SK-N-SH treated with all-trans-retinoic acid at 6 μM for 48 hours (cell line): ENCODE measurements around the gene ACTG2.

Experiments used
- ATAC-seq: fragments of 200-7000 bp; cut with Tn5 transposase; 3 replicates; pipeline ENCODE4 v1.9.1; 2020; ENCODE audit warnings: mild to moderate bottlenecking, moderate library complexity
- ARNTL ChIP-seq: fragments of 450-650 bp; formaldehyde crosslinking; IDR thresholded peaks from 2 replicates; pipeline ENCODE4 v1.5.0; 2020; ENCODE audit warnings: low read depth, mild to moderate bottlenecking, moderate library complexity, borderline replicate concordance
- BACH2 ChIP-seq: fragments of 250-450 bp; sonication (Bioruptor Pico); IDR thresholded peaks from 2 replicates; pipeline ENCODE4 v1.9.0; 2021; ENCODE audit warnings: mild to moderate bottlenecking, borderline replicate concordance
- CREB5 ChIP-seq: fragments of 250-450 bp; sonication (Bioruptor Pico); IDR thresholded peaks from 2 replicates; pipeline ENCODE4 v1.5.1; 2020; ENCODE audit warnings: low read depth, mild to moderate bottlenecking, moderate library complexity
- CSDC2 ChIP-seq: fragments of 250-450 bp; sonication (Bioruptor Pico); IDR thresholded peaks from 2 replicates; pipeline ENCODE4 v1.5.0; 2020; ENCODE audit warnings: mild to moderate bottlenecking, moderate library complexity
- CSRNP3 ChIP-seq: fragments of 250-450 bp; sonication (Bioruptor Pico); IDR thresholded peaks from 2 replicates; pipeline ENCODE4 v1.5.1; 2021; ENCODE audit warnings: mild to moderate bottlenecking, moderate library complexity
- ESRRG ChIP-seq: fragments of 250-450 bp; sonication (Bioruptor Pico); IDR thresholded peaks from 2 replicates; pipeline ENCODE4 v1.6.1; 2021; ENCODE audit warnings: mild to moderate bottlenecking
- ISL1 ChIP-seq: fragments of 250-450 bp; sonication (Bioruptor Pico); IDR thresholded peaks from 2 replicates; pipeline ENCODE4 v2.1.2; 2022; ENCODE audit warnings: mild to moderate bottlenecking, moderate library complexity
- OSR1 ChIP-seq: fragments of 250-450 bp; sonication (Bioruptor Pico); IDR thresholded peaks from 2 replicates; pipeline ENCODE4 v1.8.0; 2022; ENCODE audit warnings: moderate library complexity, mild to moderate bottlenecking, inconsistent platforms
- PATZ1 ChIP-seq: fragments of 250-450 bp; sonication (Bioruptor Pico); IDR thresholded peaks from 2 replicates; pipeline ENCODE4 v1.8.0; 2020; ENCODE audit warnings: mild to moderate bottlenecking, moderate library complexity, borderline replicate concordance
- POU6F1 ChIP-seq: fragments of 250-450 bp; sonication (Bioruptor Pico); IDR thresholded peaks from 2 replicates; pipeline ENCODE4 v1.8.0; 2021; ENCODE audit warnings: low read depth, mild to moderate bottlenecking, moderate library complexity, borderline replicate concordance
- PPARA ChIP-seq: fragments of 250-450 bp; sonication (Bioruptor Pico); IDR thresholded peaks from 2 replicates; pipeline ENCODE4 v1.5.0; 2020; ENCODE audit warnings: mild to moderate bottlenecking, borderline replicate concordance
- RARB ChIP-seq: fragments of 250-450 bp; sonication (Bioruptor Pico); IDR thresholded peaks from 2 replicates; pipeline ENCODE4 v1.8.0; 2021; ENCODE audit warnings: mild to moderate bottlenecking, moderate library complexity
- SNAI2 ChIP-seq: fragments of 250-450 bp; sonication (Bioruptor Pico); IDR thresholded peaks from 2 replicates; pipeline ENCODE4 v1.5.0; 2020; ENCODE audit warnings: mild to moderate bottlenecking, moderate library complexity
- TCF4 ChIP-seq: fragments of 250-450 bp; sonication (Bioruptor Pico); IDR thresholded peaks from 2 replicates; pipeline ENCODE4 v1.8.0; 2021; ENCODE audit warnings: mild to moderate bottlenecking, moderate library complexity, borderline replicate concordance
- TOX ChIP-seq: fragments of 250-450 bp; sonication (Bioruptor Pico); IDR thresholded peaks from 2 replicates; pipeline ENCODE4 v1.8.0; 2021; ENCODE audit warnings: mild to moderate bottlenecking, moderate library complexity, borderline replicate concordance
- TSHZ2 ChIP-seq: fragments of 250-450 bp; sonication (Bioruptor Pico); IDR thresholded peaks from 2 replicates; pipeline ENCODE4 v1.5.0; 2020; ENCODE audit warnings: mild to moderate bottlenecking, moderate library complexity
- ZC3H10 ChIP-seq: fragments of 250-450 bp; sonication (Bioruptor Pico); IDR thresholded peaks from 2 replicates; pipeline ENCODE4 v1.5.1; 2021; ENCODE audit warnings: mild to moderate bottlenecking, moderate library complexity
- ZFP3 ChIP-seq: fragments of 250-450 bp; sonication (Bioruptor Pico); IDR thresholded peaks from 2 replicates; pipeline ENCODE4 v1.5.0; 2020; ENCODE audit warnings: mild to moderate bottlenecking, moderate library complexity
- ZFP30 ChIP-seq: fragments of 450-650 bp; formaldehyde crosslinking; IDR thresholded peaks from 2 replicates; pipeline ENCODE4 v1.5.0; 2022; ENCODE audit warnings: mild to moderate bottlenecking, moderate library complexity
- ZNF565 ChIP-seq: fragments of 450-650 bp; formaldehyde crosslinking; conservative IDR thresholded peaks from 2 replicates; pipeline ENCODE4 v1.5.0; 2020; ENCODE audit warnings: low read depth, mild to moderate bottlenecking, moderate library complexity
- ZNF70 ChIP-seq: fragments of 450-650 bp; formaldehyde crosslinking; IDR thresholded peaks from 2 replicates; pipeline ENCODE4 v1.5.0; 2020; ENCODE audit warnings: mild to moderate bottlenecking, moderate library complexity
- ZNF8 ChIP-seq: fragments of 450-650 bp; formaldehyde crosslinking; IDR thresholded peaks from 2 replicates; pipeline ENCODE4 v1.5.0; 2020; ENCODE audit warnings: mild to moderate bottlenecking, moderate library complexity

Gene ACTG2

GRCh38 chr2:73850009-73850408, 42.8 kb upstream of the ACTG2 start:
- no peak for ATAC-seq
- no peak for TF ChIP-seq ESRRG (CRISPR knock-in tag)
- TF ChIP-seq ZC3H10: no peak
- no peak for TF ChIP-seq RARB (CRISPR knock-in tag)
- TF ChIP-seq, all 23 proteins: peak for 0

GRCh38 chr2:73851274-73851673, 41.5 kb upstream of the ACTG2 start:
- TF ChIP-seq OSR1 (CRISPR knock-in tag) (no peak), ZFP3 (CRISPR knock-in tag) (peak; percentile 37; the same call in 1 of the 2 replicates)
- peak; percentile 61; the same call in 2 of the 3 replicates for ATAC-seq

- ATAC-seq: peak; percentile 73
- TF ChIP-seq ZNF70 (no peak), TOX (CRISPR knock-in tag) (no peak), ZC3H10 (no peak), ZNF8 (CRISPR knock-in tag) (no peak), TCF4 (CRISPR knock-in tag) (no peak), ZNF565 (no peak), ZFP3 (CRISPR knock-in tag) (no peak), ISL1 (CRISPR knock-in tag) (no peak), PPARA (CRISPR knock-in tag) (no peak), CREB5 (no peak), SNAI2 (CRISPR knock-in tag) (no peak), OSR1 (CRISPR knock-in tag) (no peak), CSDC2 (no peak), ZFP30 (no peak), PATZ1 (CRISPR knock-in tag) (no peak), ARNTL (no peak), CSRNP3 (CRISPR knock-in tag) (no peak), BACH2 (no peak), TSHZ2 (CRISPR knock-in tag) (no peak)
Observed at GRCh38 chr2:73852020-73852419, 40.8 kb upstream of the ACTG2 start.

- TF ChIP-seq POU6F1 (no peak), TSHZ2 (CRISPR knock-in tag) (no peak), CSRNP3 (CRISPR knock-in tag) (no peak), SNAI2 (CRISPR knock-in tag) (no peak), ISL1 (CRISPR knock-in tag) (no peak), ZC3H10 (no peak), OSR1 (CRISPR knock-in tag) (no peak), BACH2 (no peak), RARB (CRISPR knock-in tag) (no peak), ARNTL (no peak), ZNF8 (CRISPR knock-in tag) (no peak), TCF4 (CRISPR knock-in tag) (no peak)
- ATAC-seq: no peak
Observed at GRCh38 chr2:73855526-73855925, 37.3 kb upstream of the ACTG2 start.
